IPS DF 6.9 (cell line): ENCODE measurements around the gene APOO.

Experiments
- DNase-seq: peaks from one replicate; pipeline ENCODE4 v3.0.0-alpha.2; 2013; ENCODE audit warnings: low read depth, low spot score
- H3K27ac ChIP-seq: one replicate; pipeline ENCODE4 v1.5.1; 2013; ENCODE audit warnings: low read length, control low read depth
- H3K27me3 ChIP-seq: 2 replicates; pipeline ENCODE4 v1.6.1; 2013; ENCODE audit warnings: mild to moderate bottlenecking, low read length; ENCODE audit not compliant: control insufficient read depth, insufficient read depth
- H3K36me3 ChIP-seq: 2 replicates; pipeline ENCODE4 v1.6.1; 2013; ENCODE audit warnings: low read length; ENCODE audit not compliant: control insufficient read depth, insufficient read depth
- H3K4me1 ChIP-seq: 2 replicates; pipeline ENCODE4 v1.6.1; 2013; ENCODE audit warnings: low read length; ENCODE audit not compliant: control insufficient read depth, insufficient read depth
- H3K4me3 ChIP-seq: 2 replicates; pipeline ENCODE4 v1.5.1; 2013; ENCODE audit warnings: mild to moderate bottlenecking, low read length
- H3K9me3 ChIP-seq: 2 replicates; pipeline ENCODE4 v1.6.1; 2013; ENCODE audit warnings: low read length, inconsistent platforms; ENCODE audit not compliant: control insufficient read depth, insufficient read depth
- WGBS: extraction: QIAGEN DNeasy Blood & Tissue Kit; methylation state at CpG from one replicate; pipeline ENCODE4 v1.1.7; 2013; ENCODE audit warnings: mixed read lengths, missing lambda C conversion rate; ENCODE audit not compliant: insufficient read length, insufficient coverage; 5-methylcytosine and 5-hydroxymethylcytosine counted together

APOO gene

DNA sequence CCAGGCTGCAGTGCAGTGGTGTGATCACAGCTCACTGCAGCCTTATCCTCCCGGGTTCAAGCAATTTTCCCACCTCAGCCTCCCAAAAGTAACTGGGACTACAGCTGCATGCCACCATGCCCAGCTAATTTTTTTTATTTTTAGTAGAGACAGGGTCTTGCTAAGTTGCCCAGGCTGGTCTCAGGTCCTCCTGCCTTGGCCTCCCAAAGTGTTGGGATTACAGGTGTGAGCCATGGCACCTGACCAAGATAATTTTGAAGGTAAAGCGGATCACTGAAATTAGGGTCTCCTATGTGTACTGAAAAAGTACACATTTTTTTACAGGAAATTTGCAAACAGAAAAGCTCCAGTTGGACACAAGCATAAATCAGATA is 120.0 kb downstream of the APOO start:
- Histone ChIP-seq H3K4me1 (no peaks in the 10 kb centered on the region), H3K27ac (no peak overlapping the region), H3K9me3 (no peaks in the 10 kb centered on the region), H3K36me3 (no peaks in the 10 kb centered on the region), H3K27me3 (no peaks in the 10 kb centered on the region), H3K4me3 (no peak overlapping the region)
- DNase-seq = no peak
- WGBS = no CpG with 5 or more reads among the region's 2 CpGs

DNA sequence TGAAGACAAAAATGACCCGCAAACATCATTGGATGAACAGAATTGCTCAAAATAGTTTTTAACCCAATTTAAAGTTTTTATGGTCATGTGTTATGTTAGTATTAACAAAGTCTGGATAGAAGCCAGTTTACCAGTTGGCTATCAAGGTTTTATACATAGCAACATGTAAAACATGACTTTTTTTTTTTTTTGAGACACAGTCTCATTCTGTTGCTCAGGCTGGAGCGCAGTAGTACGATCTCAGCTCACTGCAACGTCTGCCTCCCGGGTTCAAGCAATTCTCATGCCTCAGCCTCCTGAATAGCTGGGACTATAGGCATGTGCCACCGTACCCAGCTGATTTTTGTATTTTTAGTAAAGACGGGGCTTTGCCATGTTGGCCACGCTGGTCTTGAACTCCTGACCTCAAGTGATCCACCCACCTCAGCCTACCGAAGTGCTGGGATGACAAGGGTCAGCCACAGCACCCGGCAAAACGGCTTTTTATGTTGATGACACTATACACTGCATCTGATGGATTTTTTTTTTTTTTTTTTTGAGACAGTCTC is 121.4 kb downstream of the APOO start:
- Histone ChIP-seq H3K36me3 (no peaks in the 10 kb centered on the region), H3K4me1 (no peaks in the 10 kb centered on the region), H3K9me3 (no peaks in the 10 kb centered on the region), H3K4me3 (no peak overlapping the region), H3K27me3 (no peaks in the 10 kb centered on the region), H3K27ac (no peak overlapping the region)
- no CpG with 5 or more reads among the region's 11 CpGs for WGBS
- DNase-seq = no peak

DNA sequence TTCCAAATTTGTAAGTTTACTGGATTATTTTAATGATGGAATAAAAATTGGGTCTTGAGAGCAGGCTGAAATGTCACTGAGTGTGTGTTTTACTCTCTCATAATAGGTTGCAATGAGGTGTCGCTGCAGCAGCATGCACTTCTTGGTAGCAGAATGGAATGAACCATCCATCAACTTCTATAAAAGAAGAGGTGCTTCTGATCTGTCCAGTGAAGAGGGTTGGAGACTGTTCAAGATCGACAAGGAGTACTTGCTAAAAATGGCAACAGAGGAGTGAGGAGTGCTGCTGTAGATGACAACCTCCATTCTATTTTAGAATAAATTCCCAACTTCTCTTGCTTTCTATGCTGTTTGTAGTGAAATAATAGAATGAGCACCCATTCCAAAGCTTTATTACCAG is 122.2 kb downstream of the APOO start:
- Histone ChIP-seq H3K4me3 (no peak overlapping the region), H3K27me3 (no peaks in the 10 kb centered on the region)
- WGBS = no CpG with 5 or more reads among the region's 2 CpGs

DNA sequence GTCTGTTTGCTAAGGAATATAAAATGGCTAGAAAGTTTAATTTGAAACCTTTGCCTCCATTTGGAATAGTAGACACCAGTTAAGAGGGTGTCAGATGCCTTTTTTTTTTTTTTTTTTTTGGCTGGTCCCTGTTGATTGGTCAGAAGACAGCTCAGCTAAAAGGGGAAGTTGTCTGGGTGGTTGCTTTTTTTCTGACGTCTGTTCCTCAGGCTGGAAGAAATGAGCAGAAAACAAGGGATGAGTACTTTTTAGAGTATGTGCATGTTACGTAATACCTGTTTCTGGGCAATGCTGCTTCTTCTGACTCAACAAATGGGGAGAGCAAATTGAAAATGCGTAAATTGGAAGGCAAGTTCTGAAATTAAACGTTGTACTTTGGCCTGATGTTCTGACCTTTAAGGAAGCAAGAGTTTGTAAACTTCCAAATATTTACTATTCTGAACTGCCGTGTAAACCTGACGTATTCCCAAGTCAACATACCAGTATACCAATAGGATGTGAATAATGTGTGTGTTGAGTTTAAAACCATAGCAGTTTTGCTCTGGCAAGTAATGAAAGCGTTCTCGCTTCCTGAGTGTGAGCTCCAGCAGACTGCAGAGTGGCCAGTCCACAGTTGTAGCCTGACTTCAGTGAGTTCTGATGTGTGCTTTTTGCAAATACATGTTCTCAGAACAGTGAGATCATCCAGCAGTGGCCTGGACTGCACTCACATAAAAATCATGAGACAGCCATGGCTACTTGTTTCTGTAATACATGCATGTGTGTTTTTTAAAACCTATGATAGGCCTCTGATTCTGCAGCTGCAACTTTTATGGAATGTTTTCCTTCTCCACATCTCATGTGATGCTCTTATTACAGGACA is 123.0 kb downstream of the APOO start:
- Histone ChIP-seq H3K4me1 (no peaks in the 10 kb centered on the region), H3K27ac (no peak overlapping the region), H3K36me3 (no peaks in the 10 kb centered on the region), H3K27me3 (no peaks in the 10 kb centered on the region), H3K4me3 (no peak overlapping the region), H3K9me3 (no peaks in the 10 kb centered on the region)
- no peak for DNase-seq
- no CpG with 5 or more reads among the region's 8 CpGs for WGBS

More for the DNA sequence above, 122.2 kb downstream of the APOO start:
- no peaks in the 10 kb centered on the region for H3K9me3 ChIP-seq
- no peak for DNase-seq
- no peaks in the 10 kb centered on the region for H3K4me1 ChIP-seq
- H3K36me3 ChIP-seq = no peaks in the 10 kb centered on the region
- H3K27ac ChIP-seq = no peak overlapping the region

DNA sequence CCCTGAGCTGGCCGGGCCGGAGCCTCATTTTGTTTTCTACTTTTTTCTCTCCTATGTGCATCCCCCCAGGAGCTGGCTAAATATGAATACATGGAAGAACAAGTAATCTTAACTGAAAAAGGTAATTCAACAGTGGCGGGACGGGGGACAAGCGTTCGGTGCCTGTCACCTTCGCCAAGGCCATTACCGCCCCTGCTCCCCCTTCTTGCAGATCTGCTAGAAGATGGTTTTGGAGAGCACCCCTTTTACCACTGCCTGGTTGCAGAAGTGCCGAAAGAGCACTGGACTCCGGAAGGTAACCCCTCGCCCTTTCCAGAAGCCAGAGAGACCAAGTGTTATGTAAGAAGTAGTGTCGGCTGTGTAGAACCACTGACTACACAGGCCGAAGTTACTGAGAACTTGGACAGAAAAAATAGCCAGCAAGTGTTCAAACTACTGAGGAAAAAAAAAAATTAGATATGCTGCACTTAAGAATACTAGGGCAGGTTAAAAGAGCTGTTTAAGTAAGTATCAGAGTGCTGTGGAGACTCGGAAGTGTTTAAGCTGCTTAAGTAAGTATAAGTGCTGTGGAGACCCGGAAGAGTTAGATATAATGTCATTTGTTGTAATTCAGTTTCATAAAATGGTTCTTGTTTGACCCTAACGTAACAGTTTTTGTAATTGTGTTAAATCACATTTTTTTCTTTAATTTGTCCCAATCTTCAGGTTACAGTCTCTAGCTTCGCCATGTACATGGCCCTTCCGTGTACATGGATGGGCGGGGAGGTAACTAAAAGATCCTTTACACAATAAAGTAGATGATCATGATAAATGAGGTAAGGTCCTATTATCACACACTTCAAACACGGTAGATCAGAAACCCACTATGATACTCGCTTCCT is 123.9 kb downstream of the APOO start:
- H3K4me3 ChIP-seq = peak overlapping the region; percentile 61; the same call in 1 of the 2 replicates
- WGBS = no CpG with 5 or more reads among the region's 21 CpGs
- H3K36me3 ChIP-seq = no peaks in the 10 kb centered on the region
- H3K4me1 ChIP-seq = no peaks in the 10 kb centered on the region
- DNase-seq = no peak
- H3K27ac ChIP-seq = no peak overlapping the region
- H3K27me3 ChIP-seq = no peaks in the 10 kb centered on the region
- no peaks in the 10 kb centered on the region for H3K9me3 ChIP-seq
